HL-60 (cell line): ENCODE results near the gene B3GAT2.

ENCODE experiments used
- TF ChIP-seq, protein P1 (sequence below): IDR thresholded peaks from one replicate; pipeline ENCODE4 v1.5.1; 2011; ENCODE audit warnings: low read length, control low read depth, inconsistent platforms; ENCODE audit not compliant: insufficient read depth
- TF ChIP-seq, protein P2 (sequence below): IDR thresholded peaks from 2 replicates; pipeline ENCODE4 v1.6.1; 2012; ENCODE audit warnings: low read depth; ENCODE audit not compliant: insufficient replicate concordance

GRCh38 chr6:70886661-70887060 is 70.2 kb downstream of the B3GAT2 start:
- TF ChIP-seq, protein P1, sequence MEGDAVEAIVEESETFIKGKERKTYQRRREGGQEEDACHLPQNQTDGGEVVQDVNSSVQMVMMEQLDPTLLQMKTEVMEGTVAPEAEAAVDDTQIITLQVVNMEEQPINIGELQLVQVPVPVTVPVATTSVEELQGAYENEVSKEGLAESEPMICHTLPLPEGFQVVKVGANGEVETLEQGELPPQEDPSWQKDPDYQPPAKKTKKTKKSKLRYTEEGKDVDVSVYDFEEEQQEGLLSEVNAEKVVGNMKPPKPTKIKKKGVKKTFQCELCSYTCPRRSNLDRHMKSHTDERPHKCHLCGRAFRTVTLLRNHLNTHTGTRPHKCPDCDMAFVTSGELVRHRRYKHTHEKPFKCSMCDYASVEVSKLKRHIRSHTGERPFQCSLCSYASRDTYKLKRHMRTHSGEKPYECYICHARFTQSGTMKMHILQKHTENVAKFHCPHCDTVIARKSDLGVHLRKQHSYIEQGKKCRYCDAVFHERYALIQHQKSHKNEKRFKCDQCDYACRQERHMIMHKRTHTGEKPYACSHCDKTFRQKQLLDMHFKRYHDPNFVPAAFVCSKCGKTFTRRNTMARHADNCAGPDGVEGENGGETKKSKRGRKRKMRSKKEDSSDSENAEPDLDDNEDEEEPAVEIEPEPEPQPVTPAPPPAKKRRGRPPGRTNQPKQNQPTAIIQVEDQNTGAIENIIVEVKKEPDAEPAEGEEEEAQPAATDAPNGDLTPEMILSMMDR: no peak
- TF ChIP-seq, protein P2, sequence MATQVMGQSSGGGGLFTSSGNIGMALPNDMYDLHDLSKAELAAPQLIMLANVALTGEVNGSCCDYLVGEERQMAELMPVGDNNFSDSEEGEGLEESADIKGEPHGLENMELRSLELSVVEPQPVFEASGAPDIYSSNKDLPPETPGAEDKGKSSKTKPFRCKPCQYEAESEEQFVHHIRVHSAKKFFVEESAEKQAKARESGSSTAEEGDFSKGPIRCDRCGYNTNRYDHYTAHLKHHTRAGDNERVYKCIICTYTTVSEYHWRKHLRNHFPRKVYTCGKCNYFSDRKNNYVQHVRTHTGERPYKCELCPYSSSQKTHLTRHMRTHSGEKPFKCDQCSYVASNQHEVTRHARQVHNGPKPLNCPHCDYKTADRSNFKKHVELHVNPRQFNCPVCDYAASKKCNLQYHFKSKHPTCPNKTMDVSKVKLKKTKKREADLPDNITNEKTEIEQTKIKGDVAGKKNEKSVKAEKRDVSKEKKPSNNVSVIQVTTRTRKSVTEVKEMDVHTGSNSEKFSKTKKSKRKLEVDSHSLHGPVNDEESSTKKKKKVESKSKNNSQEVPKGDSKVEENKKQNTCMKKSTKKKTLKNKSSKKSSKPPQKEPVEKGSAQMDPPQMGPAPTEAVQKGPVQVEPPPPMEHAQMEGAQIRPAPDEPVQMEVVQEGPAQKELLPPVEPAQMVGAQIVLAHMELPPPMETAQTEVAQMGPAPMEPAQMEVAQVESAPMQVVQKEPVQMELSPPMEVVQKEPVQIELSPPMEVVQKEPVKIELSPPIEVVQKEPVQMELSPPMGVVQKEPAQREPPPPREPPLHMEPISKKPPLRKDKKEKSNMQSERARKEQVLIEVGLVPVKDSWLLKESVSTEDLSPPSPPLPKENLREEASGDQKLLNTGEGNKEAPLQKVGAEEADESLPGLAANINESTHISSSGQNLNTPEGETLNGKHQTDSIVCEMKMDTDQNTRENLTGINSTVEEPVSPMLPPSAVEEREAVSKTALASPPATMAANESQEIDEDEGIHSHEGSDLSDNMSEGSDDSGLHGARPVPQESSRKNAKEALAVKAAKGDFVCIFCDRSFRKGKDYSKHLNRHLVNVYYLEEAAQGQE: no peak
